GM18526 (cell line): ENCODE data around the gene SUSD4.

Experiments used
- POLR2A ChIP-seq: IDR thresholded peaks from 3 replicates; pipeline ENCODE4 v1.6.1; 2011; ENCODE audit not compliant: insufficient read length; ENCODE audit errors: extremely low read depth

SUSD4 gene

GRCh38 chr1:223298701-223299100, 65.3 kb downstream of the SUSD4 start:
- TF ChIP-seq POLR2A: no peak

GRCh38 chr1:223297800-223298199, 66.2 kb downstream of the SUSD4 start:
- no peak for TF ChIP-seq POLR2A

GRCh38 chr1:223291796-223292195, 72.2 kb downstream of the SUSD4 start:
- no peak for TF ChIP-seq POLR2A

- TF ChIP-seq POLR2A: no peak
Measured at GRCh38 chr1:223290397-223290796, 73.6 kb downstream of the SUSD4 start.

GRCh38 chr1:223289621-223290020, 74.4 kb downstream of the SUSD4 start:
- no peak for TF ChIP-seq POLR2A

- TF ChIP-seq POLR2A: no peak
Measured at GRCh38 chr1:223288826-223289225, 75.2 kb downstream of the SUSD4 start.

- no peak for TF ChIP-seq POLR2A
Measured at GRCh38 chr1:223285452-223285851, 78.5 kb downstream of the SUSD4 start.

GRCh38 chr1:223276029-223276428, 87.9 kb downstream of the SUSD4 start:
- no peak for TF ChIP-seq POLR2A

GRCh38 chr1:223273511-223273910, 90.5 kb downstream of the SUSD4 start:
- TF ChIP-seq POLR2A: no peak

- no peak for TF ChIP-seq POLR2A
Measured at GRCh38 chr1:223271085-223271781, 92.7 kb downstream of the SUSD4 start.

- TF ChIP-seq POLR2A: no peak
Measured at GRCh38 chr1:223270155-223270554, 93.8 kb downstream of the SUSD4 start.

GRCh38 chr1:223269006-223269405, 95.0 kb downstream of the SUSD4 start:
- no peak for TF ChIP-seq POLR2A

- no peak for TF ChIP-seq POLR2A
Measured at GRCh38 chr1:223266632-223267172, 97.3 kb downstream of the SUSD4 start.

- no peak for TF ChIP-seq POLR2A
Measured at GRCh38 chr1:223264983-223265908, 98.7 kb downstream of the SUSD4 start.

GRCh38 chr1:223264529-223264928, 99.4 kb downstream of the SUSD4 start:
- TF ChIP-seq POLR2A: no peak

GRCh38 chr1:223261914-223262313, 102.1 kb downstream of the SUSD4 start:
- TF ChIP-seq POLR2A: no peak
